Stimulated activated CD8-positive, alpha-beta memory T cell treated with anti-CD3 and anti-CD28 coated beads, Interleukin-7, amount 100 ng/mL, for 24 hours (primary cell): ENCODE data around the gene WFDC6.

ENCODE experiments used
- DNase-seq: peaks from one replicate; pipeline ENCODE4 v3.0.0-alpha.2; 2020; ENCODE audit warnings: low read depth

Gene WFDC6

GRCh38 chr20:45515147-45515913, 24.0 kb downstream of the WFDC6 start, which contains the start of gene SPINT3:
Gene SPINT3 (minus strand): TSS chr20:45515622. CDS start chr20:45515608, 14 bp downstream.
- no peak for DNase-seq

- DNase-seq, result no peak
Observed at GRCh38 chr20:45510242-45510862, 28.9 kb downstream of the WFDC6 start.

- DNase-seq, result no peak
Observed at GRCh38 chr20:45509091-45509490, 30.2 kb downstream of the WFDC6 start.

GRCh38 chr20:45508068-45508886, 31.0 kb downstream of the WFDC6 start:
- DNase-seq, result no peak

GRCh38 chr20:45507011-45507820, 32.1 kb downstream of the WFDC6 start:
- no peak for DNase-seq

- DNase-seq, result no peak
Observed at GRCh38 chr20:45506398-45506797, 32.9 kb downstream of the WFDC6 start.

GRCh38 chr20:45503403-45503802, 35.9 kb downstream of the WFDC6 start:
- no peak for DNase-seq

GRCh38 chr20:45502561-45502960, 36.7 kb downstream of the WFDC6 start:
- DNase-seq, result no peak

- DNase-seq, result no peak
Observed at GRCh38 chr20:45501600-45501999, 37.7 kb downstream of the WFDC6 start.

GRCh38 chr20:45500022-45500421, 39.3 kb downstream of the WFDC6 start:
- no peak for DNase-seq

- no peak for DNase-seq
Observed at GRCh38 chr20:45497971-45498494, 41.2 kb downstream of the WFDC6 start.

- no peak for DNase-seq
Observed at GRCh38 chr20:45496166-45496565, 43.1 kb downstream of the WFDC6 start.

GRCh38 chr20:45495501-45495941, 43.8 kb downstream of the WFDC6 start:
- DNase-seq, result no peak

- no peak for DNase-seq
Observed at GRCh38 chr20:45489083-45489531, 50.2 kb downstream of the WFDC6 start.

GRCh38 chr20:45487231-45487635, 52.0 kb downstream of the WFDC6 start:
- DNase-seq, result no peak

- DNase-seq, result no peak
Observed at GRCh38 chr20:45485388-45485787, 53.9 kb downstream of the WFDC6 start.

- no peak for DNase-seq
Observed at GRCh38 chr20:45484676-45485075, 54.6 kb downstream of the WFDC6 start.
